HepG2 (cell line): Measurements from ENCODE around the gene KCNJ14. TPM values are rescaled to one million over a fixed set of nuclear protein-coding genes. Genes with fewer than 3 reads are reported as not detected.

Experiments used
- ATAC-seq: fragments of 200-7000 bp; cut with Tn5 transposase; 3 replicates; pipeline ENCODE4 v1.9.1; 2020; ENCODE audit warnings: mild to moderate bottlenecking, moderate library complexity
- BruUV-seq: library from RNA; stranded (reverse); fragments of 400-500 nt; replicated peaks from 2 replicates; lab custom pipeline; 2021; lab: Mats Ljungman, UMichigan
- CTCF ChIA-PET: fragments of 300-600 bp; formaldehyde crosslinking; extraction: SDS; loops from one replicate; lab custom pipeline; 2021; ENCODE audit warnings: low total read pairs, inconsistent platforms, low intra/inter-chr PET ratio; lab: Yijun Ruan, JAX
- POLR2A ChIA-PET: fragments of 350-600 bp; sonication (Branson Sonifier 250); formaldehyde crosslinking; loops from one replicate; lab custom pipeline; 2020; ENCODE audit warnings: antibody characterized with exemption, inconsistent platforms; lab: Yijun Ruan, JAX
- DNase-seq: peaks from one replicate; pipeline ENCODE4 v3.0.0-alpha.2; 2015; ENCODE audit warnings: low spot score
- FAIRE-seq: peaks from 3 replicates; lab custom pipeline; 2011; peaks lifted over from hg19 to GRCh38; lab: Jason Lieb, UNC
- H2AFZ ChIP-seq: one replicate; pipeline ENCODE4 v1.6.1; 2011; ENCODE audit warnings: low read length, inconsistent platforms
- H3K27ac ChIP-seq: fragments of 300-600 bp; 3 replicates; pipeline ENCODE4 v1.8.0; 2011; ENCODE audit warnings: mixed run types, mild to moderate bottlenecking, mixed read lengths, low read length, inconsistent platforms; ENCODE audit not compliant: insufficient read depth; ENCODE audit errors: extremely low read length
- H3K27me3 ChIP-seq, 2 experiments: fragments of 200-600 bp in 1 of 2; 2 replicates in 1 of 2; 3 replicates in 1 of 2; pipeline versions ENCODE4 v1.6.0 to v1.8.0; 2011; ENCODE audit warnings: low read length in 2 of 2, mild to moderate bottlenecking in 2 of 2, moderate library complexity in 2 of 2, inconsistent platforms in 1 of 2; ENCODE audit not compliant: insufficient read depth in 2 of 2, control insufficient read depth in 1 of 2
- H3K36me3 ChIP-seq, 2 experiments: fragments of 200-600 bp in 1 of 2; replicated peaks in 1 of 2; 2 replicates in 1 of 2; 3 replicates in 1 of 2; pipeline versions ENCODE4 v1.5.1 to v1.8.0; 2011; ENCODE audit warnings: low read length in 2 of 2, inconsistent platforms in 1 of 2; ENCODE audit not compliant: insufficient read depth in 2 of 2, control insufficient read depth in 1 of 2
- H3K4me1 ChIP-seq: 2 replicates; pipeline ENCODE4 v1.5.1; 2012; ENCODE audit warnings: low read length, inconsistent platforms; ENCODE audit not compliant: insufficient read depth
- H3K4me2 ChIP-seq: 2 replicates; pipeline ENCODE4 v1.6.0; 2011; ENCODE audit warnings: low read depth, low read length, inconsistent platforms
- H3K4me3 ChIP-seq, 3 experiments: fragments of 200-600 bp in 1 of 3; sonication (generic), shearing (Covaris generic) in 1 of 3; replicated peaks in 1 of 3; 2 replicates each; pipeline ENCODE4 v1.5.1; 2011 to 2016; ENCODE audit warnings: low read length in 3 of 3, inconsistent platforms in 2 of 3, low read depth in 2 of 3, mild to moderate bottlenecking in 2 of 3, control low read depth in 1 of 3, mixed read lengths in 1 of 3; ENCODE audit not compliant: insufficient read depth in 1 of 3
- H3K79me2 ChIP-seq: one replicate; pipeline ENCODE4 v1.6.1; 2011; ENCODE audit warnings: low read length, inconsistent platforms; ENCODE audit not compliant: insufficient read depth
- H3K9ac ChIP-seq: 2 replicates; pipeline ENCODE4 v1.6.0; 2011; ENCODE audit warnings: mild to moderate bottlenecking, low read depth, low read length, inconsistent platforms; ENCODE audit not compliant: insufficient read depth
- H3K9me3 ChIP-seq: 2 replicates; pipeline ENCODE4 v1.5.1; 2012; ENCODE audit warnings: mild to moderate bottlenecking, low read length
- H4K20me1 ChIP-seq: 2 replicates; pipeline ENCODE4 v1.6.0; 2011; ENCODE audit warnings: inconsistent platforms, mild to moderate bottlenecking, low read length, moderate library complexity; ENCODE audit not compliant: insufficient read depth
- CREM ChIP-seq, 2 experiments: sonication (generic) in 1 of 2; formaldehyde crosslinking in 1 of 2; IDR thresholded peaks; 2 replicates each; pipeline versions ENCODE4 v1.4.0 to v1.6.1; 2016 to 2020; ENCODE audit warnings: antibody characterized with exemption in 1 of 2, mild to moderate bottlenecking in 1 of 2, missing genetic modification reagents in 1 of 2
- DMAP1 ChIP-seq: IDR thresholded peaks from 2 replicates; pipeline ENCODE4 v1.6.1; 2016
- IRF2 ChIP-seq: IDR thresholded peaks from 2 replicates; pipeline ENCODE4 v1.6.1; 2018; ENCODE audit warnings: missing genetic modification reagents, missing compliant biosample characterization
- KDM5B ChIP-seq: sonication (generic); formaldehyde crosslinking; IDR thresholded peaks from 2 replicates; pipeline ENCODE4 v1.4.0; 2020; ENCODE audit warnings: missing genetic modification reagents, mild to moderate bottlenecking, borderline replicate concordance
- SP1 ChIP-seq, 2 experiments: fragments of 450-650 bp in 1 of 2; sonication (generic) in 1 of 2; formaldehyde crosslinking in 1 of 2; IDR thresholded peaks; 2 replicates each; pipeline versions ENCODE4 v1.4.0 to v1.6.1; 2016 to 2020; ENCODE audit warnings: missing genetic modification reagents in 1 of 2
- SP4 ChIP-seq: sonication (generic); formaldehyde crosslinking; IDR thresholded peaks from 2 replicates; pipeline ENCODE4 v1.8.1; 2023; ENCODE audit warnings: mild to moderate bottlenecking, missing genetic modification reagents
- ZNF362 ChIP-seq: sonication (generic); formaldehyde crosslinking; IDR thresholded peaks from 2 replicates; pipeline ENCODE4 v1.4.0; 2020; ENCODE audit warnings: missing genetic modification reagents, mild to moderate bottlenecking, borderline replicate concordance
- ZNF430 ChIP-seq: sonication (generic); formaldehyde crosslinking; IDR thresholded peaks from 2 replicates; pipeline ENCODE4 v1.9.0; 2021; ENCODE audit warnings: mild to moderate bottlenecking, missing genetic modification reagents
- ZNF740 ChIP-seq: sonication (generic); formaldehyde crosslinking; IDR thresholded peaks from 2 replicates; pipeline ENCODE4 v1.4.0; 2020; ENCODE audit warnings: missing genetic modification reagents
- whole genome bisulfite sequencing: methylation state at CpG from one replicate; pipeline ENCODE4 v1.1.6; 2017; ENCODE audit warnings: low lambda C conversion rate; 5-methylcytosine and 5-hydroxymethylcytosine counted together
- in situ Hi-C: cut with HindIII; loops from 2 replicates; pipeline ENCODE4 v1.10.0; 2017; ENCODE audit warnings: low pct_unique_long_range_greater_than_20kb; ENCODE audit not compliant: extremely low pct_ligation_motif_present
- intact Hi-C: fragments of 100-400 bp; cut with micrococcal nuclease; formaldehyde crosslinking; loops from one replicate; pipeline ENCODE4 v1.10.0; 2022; ENCODE audit not compliant: unreplicated experiment
- polyA plus RNA-seq, 8 experiments: library from polyadenylated mRNA; depleted of rRNA in 3 of 8; stranded (reverse) in 7 of 8; unstranded in 1 of 8; fragments of >200 nt; fragmentation: Illumina TruSeq in 4 of 8; extraction: Trizol in 4 of 8; gene quantifications; 2 replicates each; pipeline versions ENCODE4 v1.2.1 to v1.2.3, GENCODE V29; 2011 to 2016; ENCODE audit warnings: low read depth in 4 of 8, missing spikeins in 1 of 8, mixed read lengths in 1 of 8; ENCODE audit not compliant: insufficient read depth in 1 of 8
- total RNA-seq, 5 experiments: library from RNA; depleted of rRNA; stranded (reverse); fragments of >200 nt; fragmentation: Illumina TruSeq; extraction: Trizol; gene quantifications; 2 replicates each; pipeline ENCODE4 v1.2.3, GENCODE V29; 2016; ENCODE audit warnings: low read depth in 1 of 5
- TF ChIP-seq, protein P1 (sequence below): sonication (generic); formaldehyde crosslinking; IDR thresholded peaks from 2 replicates; pipeline ENCODE4 v1.5.1; 2020; ENCODE audit warnings: mild to moderate bottlenecking, missing genetic modification reagents, moderate library complexity
- TF ChIP-seq, protein P2 (sequence below): sonication (generic); formaldehyde crosslinking; IDR thresholded peaks from 2 replicates; pipeline ENCODE4 v1.4.0; 2020; ENCODE audit warnings: missing genetic modification reagents, borderline replicate concordance
- TF ChIP-seq, protein P3 (sequence below): IDR thresholded peaks from 2 replicates; pipeline ENCODE4 v1.6.1; 2016; ENCODE audit warnings: missing genetic modification reagents, missing compliant biosample characterization

The KCNJ14 gene
- total and polyA plus RNA-seq, 2 of the 13 experiments (the other 11 are each of a cell fraction or from before 2014, with no cell fraction given): 0.20 to 0.51 TPM

DNA sequence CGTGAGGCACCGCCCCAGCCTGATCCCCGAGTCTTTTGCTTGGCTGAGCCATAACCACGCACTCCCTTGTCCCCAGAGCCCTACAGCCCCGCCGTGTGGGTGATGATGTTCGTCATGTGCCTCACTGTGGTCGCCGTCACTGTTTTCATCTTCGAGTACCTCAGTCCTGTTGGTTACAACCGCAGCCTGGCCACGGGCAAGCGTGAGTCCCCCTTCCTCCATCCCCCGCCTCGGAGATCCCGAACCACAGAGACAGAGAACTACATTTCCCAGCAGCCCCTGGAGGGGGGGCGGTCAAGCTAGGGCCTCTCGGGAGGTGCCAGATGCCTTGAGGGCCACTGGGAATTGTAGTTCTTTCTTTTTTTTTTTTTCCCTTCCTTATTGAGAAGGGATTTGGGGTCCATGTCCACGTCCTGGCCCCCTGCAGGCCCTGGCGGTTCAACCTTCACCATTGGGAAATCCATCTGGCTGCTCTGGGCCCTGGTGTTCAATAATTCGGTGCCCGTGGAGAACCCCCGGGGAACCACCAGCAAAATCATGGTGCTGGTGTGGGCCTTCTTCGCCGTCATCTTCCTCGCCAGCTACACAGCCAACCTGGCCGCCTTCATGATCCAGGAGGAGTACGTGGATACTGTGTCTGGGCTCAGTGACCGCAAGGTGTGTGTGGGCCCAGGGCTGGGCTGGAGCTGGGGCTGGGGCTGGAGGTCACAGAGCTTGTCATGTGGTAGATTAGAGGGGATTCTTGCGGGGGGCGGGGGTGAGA lies 36.0 kb upstream of the KCNJ14 start:
- intact Hi-C loops (no loop called here), in situ Hi-C loops (no loop called here)
- Histone ChIP-seq H3K27ac (no peak overlapping the region), H4K20me1 (no peaks in the 10 kb centered on the region), H3K4me1 (peaks cover 37% of the 10 kb centered on the region), H3K36me3 (no peaks in the 10 kb centered on the region), H3K79me2 (no peaks in the 10 kb centered on the region), H2AFZ (no peak overlapping the region), H3K27me3 (no peaks in the 10 kb centered on the region; a peak in 1 of 5 replicates), H3K4me2 (no peak overlapping the region), H3K9me3 (no peaks in the 10 kb centered on the region), H3K9ac (no peak overlapping the region), H3K4me3 (no peak overlapping the region)
- WGBS: 58% methylated on average over 31 of the region's 31 CpGs
- BruUV-seq: no TSS peak
- ATAC-seq: peak; percentile 55
- no peak for DNase-seq
- ChIA-PET CTCF (no interaction called here), POLR2A (interaction anchor here (1.1 kb wide), 2 partner anchors 26 to 28 kb away, joined by 3 read pairs; partner anchors contain the start of gene KDELR1)
- FAIRE-seq: no peak
- peak; percentile 91 for TF ChIP-seq CREM (IDR thresholded peaks at IDR 0.05)
- TF ChIP-seq CREM (CRISPR knock-in tag; IDR thresholded peaks at IDR 0.05): no peak
- TF ChIP-seq SP4: 0 out of 2 replicates have a peak, but pooled peaks have one; percentile 54
- TF ChIP-seq ZNF740 (CRISPR knock-in tag): peak; percentile 99
- TF ChIP-seq, protein P1, sequence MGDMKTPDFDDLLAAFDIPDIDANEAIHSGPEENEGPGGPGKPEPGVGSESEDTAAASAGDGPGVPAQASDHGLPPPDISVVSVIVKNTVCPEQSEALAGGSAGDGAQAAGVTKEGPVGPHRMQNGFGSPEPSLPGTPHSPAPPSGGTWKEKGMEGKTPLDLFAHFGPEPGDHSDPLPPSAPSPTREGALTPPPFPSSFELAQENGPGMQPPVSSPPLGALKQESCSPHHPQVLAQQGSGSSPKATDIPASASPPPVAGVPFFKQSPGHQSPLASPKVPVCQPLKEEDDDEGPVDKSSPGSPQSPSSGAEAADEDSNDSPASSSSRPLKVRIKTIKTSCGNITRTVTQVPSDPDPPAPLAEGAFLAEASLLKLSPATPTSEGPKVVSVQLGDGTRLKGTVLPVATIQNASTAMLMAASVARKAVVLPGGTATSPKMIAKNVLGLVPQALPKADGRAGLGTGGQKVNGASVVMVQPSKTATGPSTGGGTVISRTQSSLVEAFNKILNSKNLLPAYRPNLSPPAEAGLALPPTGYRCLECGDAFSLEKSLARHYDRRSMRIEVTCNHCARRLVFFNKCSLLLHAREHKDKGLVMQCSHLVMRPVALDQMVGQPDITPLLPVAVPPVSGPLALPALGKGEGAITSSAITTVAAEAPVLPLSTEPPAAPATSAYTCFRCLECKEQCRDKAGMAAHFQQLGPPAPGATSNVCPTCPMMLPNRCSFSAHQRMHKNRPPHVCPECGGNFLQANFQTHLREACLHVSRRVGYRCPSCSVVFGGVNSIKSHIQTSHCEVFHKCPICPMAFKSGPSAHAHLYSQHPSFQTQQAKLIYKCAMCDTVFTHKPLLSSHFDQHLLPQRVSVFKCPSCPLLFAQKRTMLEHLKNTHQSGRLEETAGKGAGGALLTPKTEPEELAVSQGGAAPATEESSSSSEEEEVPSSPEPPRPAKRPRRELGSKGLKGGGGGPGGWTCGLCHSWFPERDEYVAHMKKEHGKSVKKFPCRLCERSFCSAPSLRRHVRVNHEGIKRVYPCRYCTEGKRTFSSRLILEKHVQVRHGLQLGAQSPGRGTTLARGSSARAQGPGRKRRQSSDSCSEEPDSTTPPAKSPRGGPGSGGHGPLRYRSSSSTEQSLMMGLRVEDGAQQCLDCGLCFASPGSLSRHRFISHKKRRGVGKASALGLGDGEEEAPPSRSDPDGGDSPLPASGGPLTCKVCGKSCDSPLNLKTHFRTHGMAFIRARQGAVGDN (CRISPR knock-in tag): 0 out of 2 replicates have a peak, but pooled peaks have one; percentile 5
- TF ChIP-seq, protein P2, sequence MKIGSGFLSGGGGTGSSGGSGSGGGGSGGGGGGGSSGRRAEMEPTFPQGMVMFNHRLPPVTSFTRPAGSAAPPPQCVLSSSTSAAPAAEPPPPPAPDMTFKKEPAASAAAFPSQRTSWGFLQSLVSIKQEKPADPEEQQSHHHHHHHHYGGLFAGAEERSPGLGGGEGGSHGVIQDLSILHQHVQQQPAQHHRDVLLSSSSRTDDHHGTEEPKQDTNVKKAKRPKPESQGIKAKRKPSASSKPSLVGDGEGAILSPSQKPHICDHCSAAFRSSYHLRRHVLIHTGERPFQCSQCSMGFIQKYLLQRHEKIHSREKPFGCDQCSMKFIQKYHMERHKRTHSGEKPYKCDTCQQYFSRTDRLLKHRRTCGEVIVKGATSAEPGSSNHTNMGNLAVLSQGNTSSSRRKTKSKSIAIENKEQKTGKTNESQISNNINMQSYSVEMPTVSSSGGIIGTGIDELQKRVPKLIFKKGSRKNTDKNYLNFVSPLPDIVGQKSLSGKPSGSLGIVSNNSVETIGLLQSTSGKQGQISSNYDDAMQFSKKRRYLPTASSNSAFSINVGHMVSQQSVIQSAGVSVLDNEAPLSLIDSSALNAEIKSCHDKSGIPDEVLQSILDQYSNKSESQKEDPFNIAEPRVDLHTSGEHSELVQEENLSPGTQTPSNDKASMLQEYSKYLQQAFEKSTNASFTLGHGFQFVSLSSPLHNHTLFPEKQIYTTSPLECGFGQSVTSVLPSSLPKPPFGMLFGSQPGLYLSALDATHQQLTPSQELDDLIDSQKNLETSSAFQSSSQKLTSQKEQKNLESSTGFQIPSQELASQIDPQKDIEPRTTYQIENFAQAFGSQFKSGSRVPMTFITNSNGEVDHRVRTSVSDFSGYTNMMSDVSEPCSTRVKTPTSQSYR: 0 out of 2 replicates have a peak, but pooled peaks have one; percentile 12
- TF ChIP-seq ZNF362: peak; percentile 61; the same call in 1 of the 2 replicates
- no peak for TF ChIP-seq ZNF430
- 0 out of 2 replicates have a peak, but pooled peaks have one; percentile 30 for TF ChIP-seq KDM5B (CRISPR knock-in tag)
- TF ChIP-seq, protein P3, sequence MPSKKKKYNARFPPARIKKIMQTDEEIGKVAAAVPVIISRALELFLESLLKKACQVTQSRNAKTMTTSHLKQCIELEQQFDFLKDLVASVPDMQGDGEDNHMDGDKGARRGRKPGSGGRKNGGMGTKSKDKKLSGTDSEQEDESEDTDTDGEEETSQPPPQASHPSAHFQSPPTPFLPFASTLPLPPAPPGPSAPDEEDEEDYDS: no peak
- no peak for TF ChIP-seq SP1 (IDR thresholded peaks at IDR 0.05)
- TF ChIP-seq SP1 (CRISPR knock-in tag; IDR thresholded peaks at IDR 0.05): 0 out of 2 replicates have a peak, but pooled peaks have one; percentile 41
- TF ChIP-seq IRF2 (CRISPR knock-in tag): peak; percentile 56; the same call in 1 of the 2 replicates
- no peak for TF ChIP-seq DMAP1
